Mesenchymal stem cell (in vitro differentiated cells and primary cell): ENCODE data around the gene TMED7.
A peak's percentile ranks its signal among the peaks of the same experiment; 100 is the strongest.

Source experiments
- DNase-seq: peaks from one replicate; pipeline ENCODE4 v3.0.0-alpha.2; 2013
- H2AFZ ChIP-seq: one replicate; pipeline ENCODE4 v1.6.1; 2013; ENCODE audit warnings: low read depth, mild to moderate bottlenecking, control low read depth, inconsistent platforms, low read length, moderate library complexity
- H2AK5ac ChIP-seq: 2 replicates; pipeline ENCODE4 v1.6.1; 2013; ENCODE audit warnings: low read length, moderate library complexity, mild to moderate bottlenecking, inconsistent platforms; ENCODE audit not compliant: severe bottlenecking
- H2BK120ac ChIP-seq: one replicate; pipeline ENCODE4 v1.6.1; 2013; ENCODE audit warnings: low read depth, mild to moderate bottlenecking, inconsistent platforms, low read length, moderate library complexity
- H2BK12ac ChIP-seq, 2 experiments: one replicate each; pipeline ENCODE4 v1.6.1; 2013; ENCODE audit warnings: inconsistent platforms in 2 of 2, low read length in 2 of 2, mild to moderate bottlenecking in 2 of 2, moderate library complexity in 2 of 2, control low read depth in 1 of 2
- H2BK15ac ChIP-seq: one replicate; pipeline ENCODE4 v1.6.1; 2013; ENCODE audit warnings: mild to moderate bottlenecking, low read depth, inconsistent platforms; ENCODE audit not compliant: poor library complexity, severe bottlenecking
- H2BK5ac ChIP-seq: 2 replicates; pipeline ENCODE4 v1.6.1; 2013; ENCODE audit warnings: low read depth, mild to moderate bottlenecking, low read length, control low read depth, inconsistent platforms; ENCODE audit not compliant: poor library complexity, severe bottlenecking
- H3K14ac ChIP-seq, 2 experiments: one replicate each; pipeline ENCODE4 v1.6.1; 2013; ENCODE audit warnings: inconsistent platforms in 2 of 2, low read length in 2 of 2, control low read depth in 1 of 2, mild to moderate bottlenecking in 1 of 2, moderate library complexity in 1 of 2
- H3K18ac ChIP-seq, 2 experiments: one replicate each; pipeline ENCODE4 v1.6.1; 2013; ENCODE audit warnings: inconsistent platforms in 2 of 2, low read length in 2 of 2, control low read depth in 1 of 2, low read depth in 1 of 2, mild to moderate bottlenecking in 1 of 2
- H3K23ac ChIP-seq, 2 experiments: one replicate each; pipeline ENCODE4 v1.6.1; 2013; ENCODE audit warnings: inconsistent platforms in 2 of 2, low read length in 2 of 2, mild to moderate bottlenecking in 2 of 2, moderate library complexity in 2 of 2, control low read depth in 1 of 2
- H3K27ac ChIP-seq: 2 replicates; pipeline ENCODE4 v1.5.1; 2013; ENCODE audit warnings: mild to moderate bottlenecking, moderate library complexity, low read length, control low read depth, inconsistent platforms; ENCODE audit not compliant: poor library complexity, severe bottlenecking
- H3K27me3 ChIP-seq, 2 experiments: 2 replicates each; pipeline versions ENCODE4 v1.6.1 to v1.7.0; 2013; ENCODE audit warnings: low read length in 2 of 2, mild to moderate bottlenecking in 2 of 2, moderate library complexity in 2 of 2, control low read depth in 1 of 2, inconsistent platforms in 1 of 2; ENCODE audit not compliant: control insufficient read depth in 1 of 2, insufficient read depth in 1 of 2
- H3K36me3 ChIP-seq, 2 experiments: 2 replicates each; pipeline versions ENCODE4 v1.6.1 to v1.7.0; 2013; ENCODE audit warnings: low read length in 2 of 2, control low read depth in 1 of 2, inconsistent platforms in 1 of 2, low read depth in 1 of 2, mild to moderate bottlenecking in 1 of 2; ENCODE audit not compliant: insufficient read depth in 2 of 2, control insufficient read depth in 1 of 2
- H3K4ac ChIP-seq, 2 experiments: one replicate each; pipeline ENCODE4 v1.6.1; 2013; ENCODE audit warnings: inconsistent platforms in 2 of 2, low read length in 2 of 2, mild to moderate bottlenecking in 2 of 2, moderate library complexity in 2 of 2, control low read depth in 1 of 2, low read depth in 1 of 2
- H3K4me1 ChIP-seq: 2 replicates; pipeline ENCODE4 v1.6.1; 2013; ENCODE audit warnings: low read depth, low read length, control low read depth; ENCODE audit not compliant: control insufficient read depth, insufficient read depth
- H3K4me2 ChIP-seq: 2 replicates; pipeline ENCODE4 v1.6.1; 2013; ENCODE audit warnings: low read length, mild to moderate bottlenecking, inconsistent platforms; ENCODE audit not compliant: poor library complexity, severe bottlenecking
- H3K4me3 ChIP-seq, 2 experiments: 2 replicates each; pipeline versions ENCODE4 v1.5.1 to v1.7.0; 2013; ENCODE audit warnings: low read length in 2 of 2, mild to moderate bottlenecking in 2 of 2, control low read depth in 1 of 2, low read depth in 1 of 2; ENCODE audit not compliant: insufficient read depth in 1 of 2
- H3K79me1 ChIP-seq: replicated peaks from 2 replicates; pipeline ENCODE4 v1.6.1; 2013; ENCODE audit warnings: mild to moderate bottlenecking, control low read depth, low read length, inconsistent platforms; ENCODE audit not compliant: poor library complexity, severe bottlenecking
- H3K9ac ChIP-seq: 2 replicates; pipeline ENCODE4 v1.7.0; 2013; ENCODE audit warnings: mild to moderate bottlenecking, low read length, moderate library complexity
- H3K9me3 ChIP-seq: 2 replicates; pipeline ENCODE4 v1.7.0; 2013; ENCODE audit warnings: mild to moderate bottlenecking, low read length; ENCODE audit not compliant: control insufficient read depth
- H4K8ac ChIP-seq: one replicate; pipeline ENCODE4 v1.6.1; 2013; ENCODE audit warnings: inconsistent platforms, mild to moderate bottlenecking, low read length, moderate library complexity
- H4K91ac ChIP-seq: one replicate; pipeline ENCODE4 v1.6.1; 2013; ENCODE audit warnings: mild to moderate bottlenecking, low read length, inconsistent platforms
- WGBS: methylation state at CpG from one replicate; pipeline ENCODE4 v1.1.7; 2013; ENCODE audit warnings: mixed read lengths; 5-methylcytosine and 5-hydroxymethylcytosine counted together

The TMED7 gene

GRCh38 chr5:115586525-115587146, 39.2 kb downstream of the TMED7 start:
- Histone ChIP-seq H2BK5ac (no peak overlapping the region), H3K27me3 (no peaks in the 10 kb centered on the region), H3K4me1 (peaks cover 2% of the 10 kb centered on the region), H2BK12ac (no peak overlapping the region), H3K14ac (no peak overlapping the region), H3K23ac (no peak overlapping the region), H2BK15ac (no peak overlapping the region), H3K79me1 (peaks cover 4% of the 10 kb centered on the region), H3K9ac (peak overlapping the region; percentile 49), H3K4me3 (no peak overlapping the region), H3K36me3 (no peaks in the 10 kb centered on the region), H3K9me3 (no peaks in the 10 kb centered on the region), H4K91ac (no peak overlapping the region), H4K8ac (no peak overlapping the region), H2BK120ac (no peak overlapping the region), H3K4ac (no peak overlapping the region), H2AK5ac (no peak overlapping the region), H3K18ac (no peak overlapping the region), H3K27ac (no peak overlapping the region), H2AFZ (no peak overlapping the region), H3K4me2 (no peak overlapping the region)
- 95% methylated on average over 3 of the region's 6 CpGs for WGBS
- DNase-seq, result peak; percentile 52

GRCh38 chr5:115585265-115585664, 40.6 kb downstream of the TMED7 start:
- peak overlapping the region; percentile 49 for H3K9ac ChIP-seq
- no peak overlapping the region for H3K4me3 ChIP-seq
- H3K4me1 ChIP-seq, result peaks cover 2% of the 10 kb centered on the region
- no peak overlapping the region for H4K8ac ChIP-seq
- H3K27me3 ChIP-seq, result no peaks in the 10 kb centered on the region
- no peak overlapping the region for H2BK12ac ChIP-seq
- peaks cover 2% of the 10 kb centered on the region for H3K79me1 ChIP-seq
- peaks cover 0 to 9% of the 10 kb centered on the region in 2 experiments for H3K36me3 ChIP-seq
- no peak overlapping the region for H3K4ac ChIP-seq
- H3K14ac ChIP-seq, result no peak overlapping the region
- no peak overlapping the region for H3K4me2 ChIP-seq
- H2BK120ac ChIP-seq, result no peak overlapping the region
- H2BK5ac ChIP-seq, result no peak overlapping the region
- no peak overlapping the region for H2AK5ac ChIP-seq
- H2AFZ ChIP-seq, result no peak overlapping the region
- H4K91ac ChIP-seq, result no peak overlapping the region
- no peak overlapping the region for H3K27ac ChIP-seq
- H3K18ac ChIP-seq, result no peak overlapping the region
- no peak overlapping the region for H2BK15ac ChIP-seq
- no peak for DNase-seq
- WGBS, result 100% methylated on average over 1 of the region's 1 CpG
- no peaks in the 10 kb centered on the region for H3K9me3 ChIP-seq
- no peak overlapping the region for H3K23ac ChIP-seq

- H3K4me2 ChIP-seq, result no peak overlapping the region
- no peak overlapping the region for H2BK5ac ChIP-seq
- H3K4me3 ChIP-seq, result no peak overlapping the region
- H2BK120ac ChIP-seq, result no peak overlapping the region
- 97% methylated on average over 1 of the region's 1 CpG for WGBS
- H3K18ac ChIP-seq, result no peak overlapping the region
- peaks cover 2% of the 10 kb centered on the region for H3K4me1 ChIP-seq
- H3K14ac ChIP-seq, result no peak overlapping the region
- H4K91ac ChIP-seq, result no peak overlapping the region
- no peak overlapping the region for H4K8ac ChIP-seq
- H3K79me1 ChIP-seq, result peaks cover 2% of the 10 kb centered on the region
- H3K9me3 ChIP-seq, result no peaks in the 10 kb centered on the region
- no peak overlapping the region for H2BK15ac ChIP-seq
- H3K36me3 ChIP-seq, result peaks cover 0 to 16% of the 10 kb centered on the region in 2 experiments
- H3K27me3 ChIP-seq, result no peaks in the 10 kb centered on the region
- no peak overlapping the region for H2BK12ac ChIP-seq
- no peak for DNase-seq
- no peak overlapping the region for H2AFZ ChIP-seq
- no peak overlapping the region for H3K23ac ChIP-seq
- no peak overlapping the region for H3K4ac ChIP-seq
- H3K27ac ChIP-seq, result no peak overlapping the region
- H2AK5ac ChIP-seq, result no peak overlapping the region
- no peak overlapping the region for H3K9ac ChIP-seq
These were observed 41.3 kb downstream of the TMED7 start for GRCh38 chr5:115584501-115584900.

- H3K36me3 ChIP-seq, result peaks cover 0 to 24% of the 10 kb centered on the region in 2 experiments
- H4K8ac ChIP-seq, result no peak overlapping the region
- no peak overlapping the region for H2AFZ ChIP-seq
- no peak overlapping the region for H4K91ac ChIP-seq
- peak overlapping the region; percentile 45 for H3K9ac ChIP-seq
- H2BK15ac ChIP-seq, result no peak overlapping the region
- H3K23ac ChIP-seq, result no peak overlapping the region
- no peak overlapping the region for H2AK5ac ChIP-seq
- H3K79me1 ChIP-seq, result peaks cover 2% of the 10 kb centered on the region
- H3K18ac ChIP-seq, result peak overlapping the region in 1 of 2 experiments; percentile 18
- H3K27ac ChIP-seq, result no peak overlapping the region
- H3K4me1 ChIP-seq, result peaks cover 2% of the 10 kb centered on the region
- H2BK5ac ChIP-seq, result no peak overlapping the region
- no peaks in the 10 kb centered on the region for H3K9me3 ChIP-seq
- no peak overlapping the region for H3K4me3 ChIP-seq
- peak overlapping the region in 1 of 2 experiments; percentile 18 for H3K14ac ChIP-seq
- no peaks in the 10 kb centered on the region for H3K27me3 ChIP-seq
- no peak overlapping the region for H3K4me2 ChIP-seq
- H2BK120ac ChIP-seq, result no peak overlapping the region
- H2BK12ac ChIP-seq, result no peak overlapping the region
- H3K4ac ChIP-seq, result no peak overlapping the region
- 56% methylated on average over 2 of the region's 3 CpGs for WGBS
- peak; percentile 89 for DNase-seq
These were observed 42.4 kb downstream of the TMED7 start for GRCh38 chr5:115583474-115583873.
